ENCODE measurements around the gene RAVER1. TPM values are rescaled to one million over a fixed set of nuclear protein-coding genes. Genes with fewer than 3 reads are reported as not detected.

RAVER1 gene
- total and polyA plus RNA-seq, 2 of the 13 experiments (the other 11 are each of a cell fraction or from before 2014, with no cell fraction given): 3.6 to 7.9 TPM

GRCh38 chr19:10335352-10335985 lies 2.1 kb upstream of the RAVER1 start (continued):
- TF ChIP-seq ZNF318 (CRISPR knock-in tag; IDR thresholded peaks at IDR 0.05): no peak
- TF ChIP-seq ARID3A (IDR thresholded peaks at IDR 0.05; ENCODE audit: low read depth, low read length): no peak
- TF ChIP-seq BCLAF1 (IDR thresholded peaks at IDR 0.05): no peak
- no peak for TF ChIP-seq PRDM4 (CRISPR knock-in tag; IDR thresholded peaks at IDR 0.05; ENCODE audit: borderline replicate concordance)
- TF ChIP-seq ZNF350 (CRISPR knock-in tag; IDR thresholded peaks at IDR 0.05; ENCODE audit: borderline replicate concordance, low read depth): no peak; the same call in 1 of the 2 replicates
- no peak for TF ChIP-seq ARID4A (CRISPR knock-in tag; IDR thresholded peaks at IDR 0.05; ENCODE audit: borderline replicate concordance)

Data from HepG2 (cell line).